PC-9 (cell line): ENCODE data around the gene LRRC72.

ENCODE experiments used
- CTCF ChIP-seq: fragments of 200-600 bp; sonication (generic); conservative IDR thresholded peaks from 2 replicates; pipeline ENCODE4 v1.6.1; 2017; ENCODE audit warnings: mixed run types, antibody characterized with exemption, mild to moderate bottlenecking, moderate library complexity
- EZH2 ChIP-seq: fragments of 200-600 bp; sonication (generic); IDR thresholded peaks from 2 replicates; pipeline ENCODE4 v1.8.0; 2017; ENCODE audit warnings: antibody characterized with exemption, low read depth

- TF ChIP-seq CTCF (no peak), EZH2 (no peak)
These were observed 104.0 kb downstream of the LRRC72 start for GRCh38 chr7:16630654-16631053.
